Aorta (tissue), 4 donors: ENCODE measurements around the gene SLC35A5. TPM values are rescaled to one million over a fixed set of nuclear protein-coding genes. Genes with fewer than 3 reads are reported as not detected.

Experiments used
- polyA plus RNA-seq, 2 donors: library from polyadenylated mRNA; stranded (reverse); fragments of 200-250 nt; gene quantifications; one replicate each; pipeline ENCODE4 v1.2.3, GENCODE V29; 2013
- total RNA-seq, 2 donors: library from RNA; stranded (reverse); fragmentation: NEBNext Ultra II Directional; extraction: Animal tissue kit (Norgen Biotek cat#: 25700); gene quantifications; one replicate each; pipeline ENCODE4 v1.2.1, GENCODE V29; 2021
- donor health status: healthy with polysubstance abuse.
- donor health status: Bipolar disorder and iron deficiency.
- donor health status: DM: no; HTN: no; CAD: no.
- donor health status: DM: yes; HTN: yes; CAD: no.

SLC35A5 gene
- total and polyA plus RNA-seq, 4 donors = 10.0 to 30.5 (median 25.4) TPM

Other genes starting within 250 kb of the SLC35A5 start
- gene CD200, start 228.9 kb upstream of the SLC35A5 start, total RNA-seq = 10 to 100 TPM; 28.2 to 45.3 TPM
- gene CD200, start 228.9 kb upstream of the SLC35A5 start, polyA plus RNA-seq = 10 to 100 TPM; 15.8 to 31.7 TPM
- under 1 TPM; 0.68 to 0.99 TPM for gene BTLA, start 62.6 kb upstream of the SLC35A5 start, total RNA-seq
- 1 to 10 TPM in 1 of 2 donors, under 1 TPM in 1; 0.13 to 3.8 TPM for gene BTLA, start 62.6 kb upstream of the SLC35A5 start, polyA plus RNA-seq
- 10 to 100 TPM; 47.7 to 53.0 TPM for gene ATG3, start 83 bp upstream of the SLC35A5 start, total RNA-seq
- gene ATG3, start 83 bp upstream of the SLC35A5 start, polyA plus RNA-seq = 10 to 100 TPM; 44.9 to 82.8 TPM
- 1,000 to 10,000 TPM in 1 of 2 donors, 100 to 1,000 TPM in 1; 241 to 1,615 TPM for gene CCDC80, start 79.1 kb downstream of the SLC35A5 start, total RNA-seq
- gene CCDC80, start 79.1 kb downstream of the SLC35A5 start, polyA plus RNA-seq = 10 to 100 TPM; 64.5 to 99.8 TPM